Putamen (tissue), 1 donor: Measurements from ENCODE around the gene TMEM205.
"Not testable (repeated sequence)": the region's sequence is repeated elsewhere in the genome, so short reads cannot be mapped to it uniquely, and the experiment has no call there.

Experiments used
- DNase-seq: peaks from one replicate; pipeline ENCODE4 v3.0.0-alpha.2; 2016; ENCODE audit warnings: low spot score

Gene TMEM205

DNA sequence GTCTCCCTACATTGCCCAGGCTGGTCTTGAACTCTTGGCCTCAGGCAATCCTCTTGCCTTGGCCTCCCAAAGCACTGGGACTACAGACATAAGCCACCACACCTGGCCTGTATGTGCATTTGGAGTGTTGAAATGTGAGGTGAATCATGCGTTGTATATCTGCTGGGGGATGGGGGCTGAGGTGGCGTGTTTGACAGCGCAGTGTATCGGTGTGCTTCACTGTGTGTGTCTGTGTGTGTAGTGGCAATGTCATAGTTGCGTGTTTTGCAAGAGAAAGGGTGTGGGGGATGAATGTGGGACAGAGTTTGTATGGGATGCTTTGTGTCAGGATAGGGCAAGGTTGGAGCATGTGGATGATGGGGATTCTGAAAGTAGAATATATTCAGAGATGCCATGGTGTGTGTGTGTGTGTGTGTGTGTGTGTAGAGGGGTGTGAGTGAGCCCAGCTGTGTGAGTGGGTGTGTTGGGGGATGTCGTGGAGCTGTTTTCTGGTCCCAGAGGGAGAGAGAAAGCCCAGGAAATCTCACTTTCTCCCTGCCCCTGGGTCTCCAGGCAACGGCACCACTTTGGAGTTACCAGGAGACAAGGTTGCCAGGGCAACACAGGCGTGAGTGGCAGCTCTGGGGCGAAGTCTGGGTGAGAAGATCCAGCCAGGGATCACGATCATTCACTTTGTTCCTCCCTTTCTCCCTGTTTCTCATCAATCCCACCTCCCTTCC, 27.3 kb upstream of the TMEM205 start:
- peak; percentile 87 for DNase-seq

DNA sequence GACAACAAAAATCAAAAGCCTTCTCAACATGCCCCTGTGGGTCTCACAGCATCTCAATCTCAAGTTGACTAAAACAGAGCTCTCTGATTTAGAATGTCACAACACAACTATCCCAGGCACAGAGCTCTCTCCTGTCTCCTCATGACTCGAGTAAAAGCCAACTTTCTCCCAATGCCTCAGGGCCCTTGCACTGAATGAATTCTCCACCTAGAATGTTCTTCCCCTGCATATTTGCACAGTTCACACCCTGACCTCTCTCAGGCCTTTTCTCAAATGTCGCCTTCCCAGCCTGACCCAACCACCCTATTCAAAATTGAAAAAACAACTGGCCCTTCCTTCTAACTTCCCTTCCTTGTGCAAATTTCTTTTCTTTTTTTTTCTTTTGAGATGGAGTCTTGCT, 24.7 kb upstream of the TMEM205 start:
- DNase-seq, result no peak

DNA sequence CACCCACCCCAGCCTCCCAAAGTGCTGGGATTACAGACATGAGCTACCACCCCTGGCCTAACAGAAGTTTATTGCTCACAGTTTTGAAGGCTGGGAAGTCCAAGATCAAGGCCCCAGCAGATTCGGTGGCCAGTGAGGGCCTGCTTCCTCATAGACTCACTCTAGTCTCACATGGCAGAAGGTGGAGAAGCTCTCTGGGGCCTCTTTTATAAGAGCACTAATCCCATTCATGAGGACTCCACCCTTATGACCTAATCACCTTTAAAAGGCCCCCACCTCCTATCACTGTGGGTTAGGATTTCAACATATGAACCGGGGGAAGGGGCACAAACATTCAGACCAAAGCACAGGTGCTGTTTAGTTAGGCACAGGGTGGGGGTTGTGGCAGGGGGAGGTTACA, 21.5 kb upstream of the TMEM205 start:
- no peak for DNase-seq

DNA sequence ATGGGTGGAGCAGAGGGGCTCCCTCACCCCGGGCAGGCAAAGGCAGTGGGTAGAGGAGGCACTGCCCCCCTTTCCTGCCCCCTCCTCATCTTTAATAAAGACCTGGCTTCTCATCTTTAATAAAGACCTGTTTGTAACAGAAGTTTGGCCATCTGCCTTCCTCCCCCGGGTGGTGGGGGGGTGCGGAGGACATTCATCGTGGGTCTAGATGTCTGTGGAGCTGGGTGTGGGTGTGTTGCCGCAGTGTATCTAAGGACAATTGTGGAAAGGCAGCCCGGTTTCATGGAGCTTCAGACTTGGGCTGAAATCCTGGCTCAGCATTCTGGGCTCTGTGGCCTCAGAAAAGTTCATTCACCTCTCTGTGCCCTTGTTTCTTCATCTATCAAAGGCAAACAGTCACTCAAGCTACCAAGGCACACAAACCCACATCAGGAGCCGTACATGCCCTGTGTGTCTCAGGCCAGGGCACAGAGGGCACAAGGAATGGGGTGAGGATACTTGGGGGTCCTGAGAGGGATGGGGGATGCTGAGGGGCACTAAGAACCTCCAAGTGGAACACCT, 19.6 kb upstream of the TMEM205 start:
- no peak for DNase-seq

DNA sequence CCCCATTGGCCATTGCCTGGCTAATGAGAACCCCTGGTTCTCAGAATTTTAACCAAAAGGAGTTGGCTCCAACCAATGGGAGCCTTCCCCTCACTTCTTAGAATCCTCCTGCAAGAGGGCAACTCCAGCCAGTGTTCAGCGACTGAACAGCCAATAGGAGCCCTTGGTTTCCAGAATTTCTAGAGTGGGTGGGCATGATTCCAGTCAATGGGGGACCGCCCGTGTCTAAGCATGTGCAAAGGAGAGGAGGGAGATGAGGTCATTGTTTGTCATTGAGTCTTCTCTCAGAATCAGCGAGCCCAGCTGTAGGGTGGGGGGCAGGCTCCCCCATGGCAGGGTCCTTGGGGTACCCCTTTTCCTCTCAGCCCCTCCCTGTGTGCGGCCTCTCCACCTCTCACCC, 18.9 kb upstream of the TMEM205 start:
- DNase-seq, result no peak

DNA sequence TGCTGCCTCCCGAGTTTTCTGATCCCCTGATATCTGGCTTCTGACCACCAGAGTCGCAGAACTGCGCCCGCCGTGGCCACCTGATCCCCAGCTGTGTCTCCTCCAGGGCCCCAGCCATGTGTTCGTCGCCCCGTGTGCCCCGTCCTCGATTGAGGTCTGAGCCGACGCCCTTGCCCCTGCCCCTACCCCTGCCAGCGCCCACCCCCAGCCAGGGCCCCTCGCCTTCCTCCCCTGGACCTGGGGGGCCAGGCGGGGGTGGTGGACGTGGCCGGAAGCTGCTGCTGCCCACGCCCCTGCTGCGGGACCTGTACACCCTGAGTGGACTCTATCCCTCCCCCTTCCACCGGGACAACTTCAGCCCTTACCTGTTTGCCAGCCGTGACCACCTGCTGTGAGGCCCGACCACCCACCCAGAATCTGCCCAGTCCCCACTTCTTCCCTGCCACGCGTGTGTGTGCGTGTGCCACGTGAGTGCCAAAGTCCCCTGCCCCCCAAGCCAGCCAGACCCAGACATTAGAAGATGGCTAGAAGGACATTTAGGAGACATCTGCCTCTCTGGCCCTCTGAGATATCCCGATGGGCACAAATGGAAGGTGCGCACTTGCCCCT, 18.3 kb upstream of the TMEM205 start:
- no peak for DNase-seq

GRCh38 chr19:11363881-11364280, 17.8 kb upstream of the TMEM205 start:
- no peak for DNase-seq

DNA sequence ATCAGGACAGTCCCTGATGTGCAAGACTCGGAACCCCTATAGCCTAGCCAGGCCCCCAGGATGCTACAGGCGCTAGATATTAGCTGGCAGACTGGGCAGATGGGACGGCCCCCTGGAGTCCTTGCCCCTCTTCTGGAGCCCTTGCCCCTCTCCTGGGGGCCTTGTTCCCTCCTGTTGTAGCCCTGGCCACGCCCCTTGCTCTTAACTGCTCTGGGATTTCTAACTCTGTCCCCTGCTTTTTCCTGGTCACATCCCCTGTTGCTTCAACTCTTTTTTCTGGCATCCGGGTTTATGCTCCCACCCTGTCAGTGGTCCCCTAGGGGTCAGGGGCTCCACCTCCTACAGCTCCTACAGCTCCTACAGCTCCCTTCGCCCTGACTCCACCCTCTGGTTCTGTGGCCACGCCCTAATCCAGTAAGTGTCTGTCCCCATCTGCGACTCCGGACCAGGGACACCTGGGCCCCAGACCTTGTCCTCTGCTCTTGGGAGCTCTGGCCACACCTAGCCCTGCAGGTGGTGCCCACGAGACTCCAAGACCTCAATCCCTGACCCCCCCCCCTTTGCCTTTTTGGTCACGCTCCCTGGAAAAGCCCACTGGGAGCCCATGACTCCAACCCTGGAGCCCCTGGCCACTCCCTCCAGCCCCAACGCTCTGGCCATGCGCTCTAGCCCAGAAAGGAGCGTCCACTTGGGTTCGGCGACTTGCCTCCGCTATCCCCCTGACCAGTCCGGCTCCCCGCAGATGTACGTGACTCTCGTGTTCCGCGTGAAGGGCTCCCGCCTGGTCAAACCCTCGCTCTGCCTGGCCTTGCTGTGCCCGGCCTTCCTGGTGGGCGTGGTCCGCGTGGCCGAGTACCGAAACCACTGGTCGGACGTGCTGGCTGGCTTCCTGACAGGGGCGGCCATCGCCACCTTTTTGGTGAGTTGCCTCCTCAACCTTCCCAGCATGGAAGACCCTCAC, 16.0 kb upstream of the TMEM205 start:
- no peak for DNase-seq

DNA sequence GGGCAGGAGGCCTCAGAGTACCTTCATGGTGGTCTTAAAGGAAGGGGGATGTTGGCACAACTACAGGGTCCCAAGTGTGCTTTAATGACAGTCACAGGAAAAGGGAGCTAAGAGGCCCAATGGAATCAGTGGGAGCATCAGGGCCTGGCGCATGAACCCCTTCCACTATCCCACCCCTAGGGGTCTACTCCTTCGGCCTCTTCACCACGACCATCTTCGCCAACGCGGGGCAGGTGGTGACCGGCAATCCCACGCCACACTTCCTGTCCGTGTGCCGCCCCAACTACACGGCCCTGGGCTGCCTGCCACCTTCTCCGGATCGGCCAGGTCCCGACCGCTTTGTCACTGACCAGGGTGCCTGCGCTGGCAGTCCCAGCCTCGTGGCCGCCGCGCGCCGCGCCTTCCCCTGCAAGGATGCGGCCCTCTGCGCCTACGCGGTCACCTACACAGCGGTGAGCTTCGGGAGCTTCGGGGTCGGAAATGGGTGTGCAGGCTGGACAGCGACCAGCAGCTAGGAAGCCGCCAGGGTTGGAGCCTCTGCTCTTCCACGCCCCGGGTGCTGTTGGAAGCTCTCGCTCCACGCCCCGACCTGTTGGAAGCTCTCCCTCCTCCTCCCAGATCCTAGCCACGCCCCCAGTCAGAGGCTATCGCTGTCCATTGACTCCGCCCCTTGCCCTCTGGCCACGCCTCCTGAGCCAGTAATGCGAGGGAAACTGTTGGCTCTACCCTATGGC, 15.1 kb upstream of the TMEM205 start:
- no peak for DNase-seq

GRCh38 chr19:11359421-11359820, 13.4 kb upstream of the TMEM205 start:
- DNase-seq, result no peak

GRCh38 chr19:11356676-11357550, 10.8 kb upstream of the TMEM205 start:
- no peak for DNase-seq

DNA sequence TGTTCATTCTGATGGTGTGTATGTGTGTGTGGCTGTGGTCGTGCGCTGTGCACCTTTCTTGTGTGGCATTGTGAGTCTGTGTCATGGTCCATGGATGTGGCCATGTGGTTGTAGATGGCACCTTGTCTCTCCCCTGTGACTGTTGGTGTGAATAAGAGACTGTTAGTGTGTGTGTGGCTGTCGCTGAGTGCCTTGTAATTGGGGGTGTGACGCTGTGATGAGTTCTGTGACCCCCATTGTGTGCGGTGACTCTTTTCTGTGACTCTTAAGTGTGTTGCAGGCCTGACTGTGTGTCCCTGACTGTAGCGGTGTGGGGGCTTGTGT, 10.0 kb upstream of the TMEM205 start:
- no peak for DNase-seq

GRCh38 chr19:11355160-11356073, 9.3 kb upstream of the TMEM205 start, which contains the start of gene PLPPR2:
Gene PLPPR2, plus strand, starts transcription at chr19:11355432. Its CDS starts 2,242 bp downstream, at chr19:11357674.
- DNase-seq, result peak; percentile 86

DNA sequence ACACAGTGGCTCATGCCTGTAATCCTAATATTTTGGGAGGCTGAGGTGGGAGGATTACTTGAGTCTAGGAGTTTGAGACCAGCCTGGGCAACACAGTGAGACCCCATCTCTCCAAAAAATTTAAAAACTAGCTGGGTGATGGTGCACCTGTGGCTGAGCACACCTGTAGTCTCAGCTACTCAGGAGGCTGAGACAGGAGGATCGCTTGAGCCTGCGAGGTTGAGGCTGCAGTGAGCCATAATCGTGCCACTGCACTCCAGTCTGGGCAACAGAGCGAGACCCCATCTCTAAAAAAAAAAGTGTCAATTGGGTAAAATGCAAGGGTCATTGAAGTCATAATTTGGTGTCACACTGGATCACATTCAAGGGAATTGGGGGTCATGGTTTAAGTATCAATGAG, 8.0 kb upstream of the TMEM205 start:
- not testable (repeated sequence) for DNase-seq

- no peak for DNase-seq
Observed at GRCh38 chr19:11349171-11349570, 3.1 kb upstream of the TMEM205 start.

DNA sequence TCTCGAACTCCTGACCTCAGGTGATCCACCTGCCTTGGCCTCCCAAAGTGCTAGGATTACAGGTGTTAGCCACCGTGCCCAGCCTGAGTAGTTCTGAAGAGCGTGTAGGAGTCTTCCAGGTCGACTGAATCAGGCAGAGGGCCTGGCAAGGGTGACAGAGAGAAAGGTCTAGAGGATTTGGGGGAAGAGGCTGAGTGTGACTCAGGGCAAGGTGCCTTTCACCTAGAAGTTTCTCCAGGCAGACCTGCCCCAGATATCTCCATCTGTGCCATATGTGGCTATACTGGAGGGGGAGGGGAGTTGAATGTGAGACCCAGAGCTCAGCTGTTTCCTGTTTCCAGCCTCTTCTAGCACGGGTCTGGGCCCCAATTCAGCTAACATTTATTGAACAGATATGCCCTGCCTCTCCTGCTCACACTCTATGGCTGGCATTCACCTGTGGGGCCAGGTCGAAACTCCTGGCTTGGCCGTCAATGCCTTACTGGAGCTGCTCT, 1.5 kb upstream of the TMEM205 start:
- DNase-seq, result no peak

GRCh38 chr19:11345122-11345803, 805 bp downstream of the TMEM205 start:
- no peak for DNase-seq

- no peak for DNase-seq
Observed at GRCh38 chr19:11342429-11342828, 3.6 kb downstream of the TMEM205 start.

- not testable (repeated sequence) for DNase-seq
Observed at GRCh38 chr19:11340099-11340467, 6.0 kb downstream of the TMEM205 start.
